HG03060 (cell line): ENCODE results near the gene HERPUD1.
A peak's percentile ranks its signal among the peaks of the same experiment; 100 is the strongest.

Experiments
- ATAC-seq: cut with Tn5 transposase; IDR thresholded peaks from one replicate; pipeline ENCODE4 v1.9.1; 2021; ENCODE audit warnings: low read depth, moderate number of reproducible peaks; ENCODE audit not compliant: unreplicated experiment

The HERPUD1 gene

GRCh38 chr16:56910654-56911539 is 21.0 kb upstream of the HERPUD1 start:
- no peak for ATAC-seq

- ATAC-seq, result peak; percentile 57
These were observed 20.0 kb upstream of the HERPUD1 start for GRCh38 chr16:56911771-56912571.

GRCh38 chr16:56912746-56913708 is 18.9 kb upstream of the HERPUD1 start:
- ATAC-seq, result no peak

GRCh38 chr16:56914896-56915295 is 17.0 kb upstream of the HERPUD1 start:
- no peak for ATAC-seq

- ATAC-seq, result no peak
These were observed 16.4 kb upstream of the HERPUD1 start for GRCh38 chr16:56915336-56916119.

GRCh38 chr16:56916571-56917403 is 15.2 kb upstream of the HERPUD1 start:
- ATAC-seq, result peak; percentile 74

GRCh38 chr16:56918467-56919012 is 13.4 kb upstream of the HERPUD1 start:
- no peak for ATAC-seq

GRCh38 chr16:56919099-56919800 is 12.7 kb upstream of the HERPUD1 start:
- no peak for ATAC-seq

- ATAC-seq, result no peak
These were observed 10.4 kb upstream of the HERPUD1 start for GRCh38 chr16:56921571-56921970.

GRCh38 chr16:56923481-56924091 is 8.4 kb upstream of the HERPUD1 start:
- ATAC-seq, result no peak

GRCh38 chr16:56927471-56927870 is 4.5 kb upstream of the HERPUD1 start:
- ATAC-seq, result no peak

GRCh38 chr16:56929639-56930038 is 2.3 kb upstream of the HERPUD1 start:
- no peak for ATAC-seq

- no peak for ATAC-seq
These were observed 1.3 kb upstream of the HERPUD1 start for GRCh38 chr16:56930486-56931270.

GRCh38 chr16:56931271-56931891 is 561 bp upstream of the HERPUD1 start:
- ATAC-seq, result peak; percentile 29

GRCh38 chr16:56932721-56933619 is 1.0 kb downstream of the HERPUD1 start:
- no peak for ATAC-seq
